ENCODE measurements around the gene ARHGAP5.

Gene ARHGAP5

DNA sequence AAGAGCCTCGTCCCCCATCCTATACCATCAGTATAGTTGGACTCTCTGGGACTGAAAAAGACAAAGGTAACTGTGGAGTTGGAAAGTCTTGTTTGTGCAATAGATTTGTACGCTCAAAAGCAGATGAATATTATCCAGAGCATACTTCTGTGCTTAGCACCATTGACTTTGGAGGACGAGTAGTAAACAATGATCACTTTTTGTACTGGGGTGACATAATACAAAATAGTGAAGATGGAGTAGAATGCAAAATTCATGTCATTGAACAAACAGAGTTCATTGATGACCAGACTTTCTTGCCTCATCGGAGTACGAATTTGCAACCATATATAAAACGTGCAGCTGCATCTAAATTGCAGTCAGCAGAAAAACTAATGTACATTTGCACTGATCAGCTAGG is 13.6 kb downstream of the ARHGAP5 start:
- Mint-ChIP-seq H3K9me3 (no peaks in the 10 kb centered on the region), H3K4me3 (no peak overlapping the region), H3K27me3 (ENCODE audit: low read depth) (no peaks in the 10 kb centered on the region), H3K27ac (no peak overlapping the region), H3K36me3 (ENCODE audit: low read depth) (peaks cover 49% of the 10 kb centered on the region), H3K4me1 (peaks cover 20% of the 10 kb centered on the region)
- TF ChIP-seq, protein P1, sequence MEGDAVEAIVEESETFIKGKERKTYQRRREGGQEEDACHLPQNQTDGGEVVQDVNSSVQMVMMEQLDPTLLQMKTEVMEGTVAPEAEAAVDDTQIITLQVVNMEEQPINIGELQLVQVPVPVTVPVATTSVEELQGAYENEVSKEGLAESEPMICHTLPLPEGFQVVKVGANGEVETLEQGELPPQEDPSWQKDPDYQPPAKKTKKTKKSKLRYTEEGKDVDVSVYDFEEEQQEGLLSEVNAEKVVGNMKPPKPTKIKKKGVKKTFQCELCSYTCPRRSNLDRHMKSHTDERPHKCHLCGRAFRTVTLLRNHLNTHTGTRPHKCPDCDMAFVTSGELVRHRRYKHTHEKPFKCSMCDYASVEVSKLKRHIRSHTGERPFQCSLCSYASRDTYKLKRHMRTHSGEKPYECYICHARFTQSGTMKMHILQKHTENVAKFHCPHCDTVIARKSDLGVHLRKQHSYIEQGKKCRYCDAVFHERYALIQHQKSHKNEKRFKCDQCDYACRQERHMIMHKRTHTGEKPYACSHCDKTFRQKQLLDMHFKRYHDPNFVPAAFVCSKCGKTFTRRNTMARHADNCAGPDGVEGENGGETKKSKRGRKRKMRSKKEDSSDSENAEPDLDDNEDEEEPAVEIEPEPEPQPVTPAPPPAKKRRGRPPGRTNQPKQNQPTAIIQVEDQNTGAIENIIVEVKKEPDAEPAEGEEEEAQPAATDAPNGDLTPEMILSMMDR (IDR thresholded peaks at IDR 0.05; ENCODE audit: unreplicated experiment in 3 of 3), result no peak

DNA sequence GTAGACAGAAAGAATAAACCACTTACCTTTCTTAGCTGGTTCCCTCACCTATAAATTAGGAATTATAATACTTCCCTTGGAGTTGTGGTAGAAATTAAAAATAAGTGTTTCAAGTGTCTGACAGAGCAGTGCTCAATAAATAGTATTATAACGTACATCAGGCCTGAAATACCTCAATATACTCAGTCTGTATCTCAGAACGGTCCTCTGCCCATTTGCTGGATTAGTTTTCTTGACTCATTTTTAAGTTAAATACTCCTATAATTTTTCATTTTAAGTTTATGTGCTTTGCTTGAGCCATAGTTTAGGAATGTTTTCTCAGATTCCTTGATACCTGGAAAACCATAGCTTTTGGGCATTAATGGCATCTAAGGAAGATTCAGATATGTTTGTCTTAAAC is 22.4 kb downstream of the ARHGAP5 start:
- H3K27me3 Mint-ChIP-seq (ENCODE audit: low read depth), result no peaks in the 10 kb centered on the region
- no peak overlapping the region for H3K4me3 Mint-ChIP-seq
- H3K27ac Mint-ChIP-seq, result no peak overlapping the region
- TF ChIP-seq, protein P1 (IDR thresholded peaks at IDR 0.05; ENCODE audit: unreplicated experiment in 3 of 3), result no peak
- no peaks in the 10 kb centered on the region for H3K4me1 Mint-ChIP-seq
- no peaks in the 10 kb centered on the region for H3K9me3 Mint-ChIP-seq
- H3K36me3 Mint-ChIP-seq (ENCODE audit: low read depth), result peaks cover 41% of the 10 kb centered on the region

DNA sequence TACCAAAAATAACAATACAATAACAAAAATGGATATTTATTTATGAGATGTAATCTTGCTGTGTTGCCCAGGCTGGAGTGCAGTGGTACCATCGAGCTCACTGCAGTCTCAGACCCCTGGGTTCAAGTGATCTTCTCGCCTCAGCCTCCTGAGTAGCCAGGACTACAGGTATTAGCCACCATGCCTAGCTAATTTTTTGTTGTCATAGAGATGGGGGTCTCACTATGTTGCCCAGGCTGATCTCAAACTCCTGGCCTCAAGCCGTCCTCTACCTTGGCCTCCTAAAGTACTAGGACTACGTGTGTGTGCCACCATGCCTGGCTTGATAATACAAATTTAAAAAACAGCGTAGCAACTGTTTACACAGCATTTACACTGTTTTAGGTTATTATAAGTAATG is 23.1 kb downstream of the ARHGAP5 start:
- no peak overlapping the region for H3K4me3 Mint-ChIP-seq
- H3K36me3 Mint-ChIP-seq (ENCODE audit: low read depth), result peaks cover 42% of the 10 kb centered on the region
- H3K9me3 Mint-ChIP-seq, result no peaks in the 10 kb centered on the region
- TF ChIP-seq, protein P1 (IDR thresholded peaks at IDR 0.05; ENCODE audit: unreplicated experiment in 3 of 3), result no peak
- no peaks in the 10 kb centered on the region for H3K27me3 Mint-ChIP-seq (ENCODE audit: low read depth)
- no peaks in the 10 kb centered on the region for H3K4me1 Mint-ChIP-seq
- H3K27ac Mint-ChIP-seq, result no peak overlapping the region

DNA sequence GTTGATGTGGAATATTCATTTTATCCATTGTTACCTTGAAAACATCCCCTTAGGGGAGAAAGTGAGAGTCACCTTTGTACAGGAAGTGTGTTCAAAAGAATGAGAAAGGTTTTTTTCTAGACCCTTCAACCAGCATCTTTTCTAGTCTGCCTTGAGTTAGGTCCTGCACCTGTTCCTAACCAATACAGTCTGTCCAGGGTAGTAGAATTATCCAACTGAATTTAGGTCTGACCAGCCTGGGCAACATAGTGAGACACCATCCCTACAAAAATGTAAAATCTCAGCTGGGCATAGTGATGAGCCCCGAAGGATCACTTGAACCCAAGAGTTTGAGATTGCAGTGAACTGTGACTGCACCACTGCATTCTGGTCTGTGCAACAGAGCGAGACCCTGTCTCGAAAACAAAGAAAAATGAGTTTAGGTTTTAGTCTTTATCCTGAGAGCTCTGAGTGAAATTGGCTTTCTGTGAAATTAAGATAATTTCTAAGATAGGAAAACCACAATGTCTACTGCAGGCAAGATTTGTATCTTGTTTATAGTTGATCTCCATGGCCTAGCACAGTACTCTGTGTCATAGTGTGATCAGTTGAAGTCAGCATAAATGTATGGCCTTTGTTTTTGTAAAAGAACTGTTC is 25.2 kb downstream of the ARHGAP5 start:
- Mint-ChIP-seq H3K36me3 (ENCODE audit: low read depth) (peaks cover 42% of the 10 kb centered on the region), H3K27ac (peak overlapping the region in 1 of 3 experiments; percentile 9), H3K4me3 (no peak overlapping the region), H3K4me1 (no peaks in the 10 kb centered on the region), H3K27me3 (ENCODE audit: low read depth) (no peaks in the 10 kb centered on the region), H3K9me3 (no peaks in the 10 kb centered on the region)
- TF ChIP-seq, protein P1 (IDR thresholded peaks at IDR 0.05; ENCODE audit: unreplicated experiment in 3 of 3), result no peak

DNA sequence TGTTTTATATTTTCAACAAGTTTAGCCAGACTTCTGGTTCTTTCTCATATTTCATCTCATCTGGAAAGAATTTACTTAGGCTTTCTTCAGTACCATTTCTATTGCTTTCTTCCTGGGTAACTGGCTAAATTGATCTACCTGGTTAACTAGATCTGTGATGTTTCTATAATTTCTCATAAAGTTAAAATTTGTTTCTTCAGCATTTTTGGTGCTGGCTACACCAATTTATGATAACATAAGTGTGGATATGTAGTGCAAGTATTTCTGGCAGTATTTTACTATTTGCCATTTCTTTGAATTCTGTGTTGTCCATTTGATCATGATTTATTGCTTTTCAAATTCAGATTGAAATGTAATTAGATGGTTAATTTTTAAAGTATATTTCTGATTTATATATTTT is 25.9 kb downstream of the ARHGAP5 start:
- H3K9me3 Mint-ChIP-seq, result no peaks in the 10 kb centered on the region
- H3K27ac Mint-ChIP-seq, result no peak overlapping the region
- peaks cover 35% of the 10 kb centered on the region for H3K36me3 Mint-ChIP-seq (ENCODE audit: low read depth)
- no peaks in the 10 kb centered on the region for H3K27me3 Mint-ChIP-seq (ENCODE audit: low read depth)
- no peaks in the 10 kb centered on the region for H3K4me1 Mint-ChIP-seq
- H3K4me3 Mint-ChIP-seq, result no peak overlapping the region
- TF ChIP-seq, protein P1 (IDR thresholded peaks at IDR 0.05; ENCODE audit: unreplicated experiment in 3 of 3), result no peak

DNA sequence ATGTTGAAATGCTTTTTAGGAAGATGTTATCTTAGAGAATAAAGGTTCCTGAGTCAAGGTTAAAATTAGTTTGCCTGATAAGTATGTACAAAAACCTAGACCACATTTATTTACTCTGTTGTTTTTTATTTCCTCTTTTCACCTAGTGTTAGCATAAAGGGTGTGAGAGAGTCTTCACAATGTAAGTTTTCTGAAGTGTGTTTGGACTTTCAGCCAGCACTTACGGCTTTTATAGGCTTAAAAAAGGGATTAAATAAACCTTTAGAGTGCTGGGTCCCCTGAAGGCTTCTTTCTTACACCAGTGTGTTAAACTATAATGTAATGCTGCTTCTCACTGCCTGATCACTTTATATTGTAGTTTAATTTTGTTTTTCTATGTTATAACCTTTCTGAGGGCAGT is 27.2 kb downstream of the ARHGAP5 start:
- Mint-ChIP-seq H3K4me3 (no peak overlapping the region), H3K36me3 (ENCODE audit: low read depth) (peaks cover 23% of the 10 kb centered on the region), H3K9me3 (no peaks in the 10 kb centered on the region), H3K4me1 (no peaks in the 10 kb centered on the region), H3K27me3 (ENCODE audit: low read depth) (no peaks in the 10 kb centered on the region), H3K27ac (no peak overlapping the region)
- TF ChIP-seq, protein P1 (IDR thresholded peaks at IDR 0.05; ENCODE audit: unreplicated experiment in 3 of 3), result no peak
